Mesodermal cell (in vitro differentiated cells): Measurements from ENCODE around the gene CNGA1.
"Not testable (repeated sequence)": the region's sequence is repeated elsewhere in the genome, so short reads cannot be mapped to it uniquely, and the experiment has no call there.

Experiments
- H3K27ac ChIP-seq: 2 replicates; pipeline ENCODE4 v1.7.0; 2013; ENCODE audit warnings: mild to moderate bottlenecking, low read depth, low read length, moderate library complexity; ENCODE audit not compliant: severe bottlenecking
- H3K36me3 ChIP-seq: 2 replicates; pipeline ENCODE4 v1.7.1; 2013; ENCODE audit warnings: mild to moderate bottlenecking, low read length, moderate library complexity; ENCODE audit not compliant: control insufficient read depth, insufficient read depth
- H3K4me1 ChIP-seq: one replicate; pipeline ENCODE4 v1.7.1; 2013; ENCODE audit warnings: mild to moderate bottlenecking, low read length; ENCODE audit not compliant: insufficient read depth, control insufficient read depth, poor library complexity, severe bottlenecking
- H3K4me3 ChIP-seq: 2 replicates; pipeline ENCODE4 v1.7.0; 2013; ENCODE audit warnings: low read length, control low read depth, mild to moderate bottlenecking; ENCODE audit not compliant: insufficient read depth, poor library complexity, severe bottlenecking; ENCODE audit errors: extremely low read depth
- H3K9me3 ChIP-seq: 2 replicates; pipeline ENCODE4 v1.7.1; 2013; ENCODE audit warnings: mild to moderate bottlenecking, low read length, moderate library complexity; ENCODE audit not compliant: control insufficient read depth
- WGBS, 2 experiments: methylation state at CpG; one replicate each; pipeline ENCODE4 v1.1.5; 2013; ENCODE audit warnings: missing lambda C conversion rate in 2 of 2; ENCODE audit not compliant: insufficient coverage in 2 of 2; 5-methylcytosine and 5-hydroxymethylcytosine counted together

The CNGA1 gene

GRCh38 chr4:48012824-48013223 lies 3.7 kb downstream of the CNGA1 start:
- H3K9me3 ChIP-seq = peaks cover 6% of the 10 kb centered on the region
- no peak overlapping the region for H3K4me3 ChIP-seq
- WGBS, 2 experiments = 80% methylated on average over 1 of the region's 3 CpGs; no CpG with 5 or more reads in 1 of the 2 experiments
- no peaks in the 10 kb centered on the region for H3K36me3 ChIP-seq
- no peaks in the 10 kb centered on the region for H3K4me1 ChIP-seq
- H3K27ac ChIP-seq = no peak overlapping the region

GRCh38 chr4:48011722-48012121 lies 4.8 kb downstream of the CNGA1 start:
- Histone ChIP-seq H3K4me1 (no peaks in the 10 kb centered on the region), H3K9me3 (peaks cover 12% of the 10 kb centered on the region), H3K4me3 (no peak overlapping the region), H3K27ac (no peak overlapping the region), H3K36me3 (no peaks in the 10 kb centered on the region)
- WGBS, 2 experiments = 90 to 100% methylated on average over 2 of the region's 4 CpGs

GRCh38 chr4:48010906-48011305 lies 5.6 kb downstream of the CNGA1 start:
- not testable (repeated sequence) for H3K36me3 ChIP-seq, H3K27ac ChIP-seq, H3K4me3 ChIP-seq, H3K4me1 ChIP-seq
- WGBS, 2 experiments = 75 to 99% methylated on average over 1 to 4 of the region's 6 CpGs
- H3K9me3 ChIP-seq = peaks cover 14% of the 10 kb centered on the region

- H3K27ac ChIP-seq = no peak overlapping the region
- peaks cover 28% of the 10 kb centered on the region for H3K9me3 ChIP-seq
Observed at GRCh38 chr4:48008021-48008596, 8.4 kb downstream of the CNGA1 start.

GRCh38 chr4:48005781-48006180 lies 10.7 kb downstream of the CNGA1 start:
- Histone ChIP-seq H3K4me1 (no peaks in the 10 kb centered on the region), H3K9me3 (peaks cover 28% of the 10 kb centered on the region), H3K27ac (no peak overlapping the region), H3K4me3 (no peak overlapping the region), H3K36me3 (no peaks in the 10 kb centered on the region)
- WGBS, 2 experiments = no CpG with 5 or more reads among the region's 2 CpGs

More at GRCh38 chr4:48008021-48008596, 8.4 kb downstream of the CNGA1 start:
- no peak overlapping the region for H3K4me3 ChIP-seq
- no peaks in the 10 kb centered on the region for H3K36me3 ChIP-seq
- no peaks in the 10 kb centered on the region for H3K4me1 ChIP-seq

GRCh38 chr4:48003568-48003967 lies 12.9 kb downstream of the CNGA1 start:
- WGBS, 2 experiments = 100% methylated on average over 1 of the region's 2 CpGs; no CpG with 5 or more reads in 1 of the 2 experiments
- not testable (repeated sequence) for H3K4me1 ChIP-seq, H3K36me3 ChIP-seq, H3K4me3 ChIP-seq, H3K27ac ChIP-seq
- peaks cover 22% of the 10 kb centered on the region for H3K9me3 ChIP-seq

GRCh38 chr4:48002267-48002666 lies 14.2 kb downstream of the CNGA1 start:
- Histone ChIP-seq H3K4me3 (no peak overlapping the region), H3K36me3 (no peaks in the 10 kb centered on the region), H3K9me3 (peaks cover 17% of the 10 kb centered on the region), H3K4me1 (no peaks in the 10 kb centered on the region), H3K27ac (no peak overlapping the region)
- WGBS, 2 experiments = no CpG with 5 or more reads among the region's 1 CpG

- Histone ChIP-seq H3K27ac (no peak overlapping the region), H3K36me3 (no peaks in the 10 kb centered on the region), H3K4me1 (no peaks in the 10 kb centered on the region), H3K9me3 (no peaks in the 10 kb centered on the region), H3K4me3 (no peak overlapping the region)
- WGBS, 2 experiments = 80 to 83% methylated on average over 1 of the region's 1 CpG
Observed at GRCh38 chr4:47996021-47996420, 20.5 kb downstream of the CNGA1 start.

GRCh38 chr4:47992475-47992874 lies 24.0 kb downstream of the CNGA1 start:
- WGBS, 2 experiments = no CpG with 5 or more reads among the region's 1 CpG
- H3K4me3 ChIP-seq, H3K4me1 ChIP-seq, H3K36me3 ChIP-seq, H3K9me3 ChIP-seq, H3K27ac ChIP-seq: not testable (repeated sequence)

GRCh38 chr4:47990145-47990544 lies 26.3 kb downstream of the CNGA1 start:
- H3K4me3 ChIP-seq = no peak overlapping the region
- no peaks in the 10 kb centered on the region for H3K36me3 ChIP-seq
- H3K9me3 ChIP-seq = no peaks in the 10 kb centered on the region
- H3K4me1 ChIP-seq = no peaks in the 10 kb centered on the region
- H3K27ac ChIP-seq = no peak overlapping the region
- WGBS, 2 experiments = 86 to 92% methylated on average over 3 to 5 of the region's 5 CpGs

GRCh38 chr4:47974566-47974965 lies 41.9 kb downstream of the CNGA1 start:
- Histone ChIP-seq H3K4me3 (no peak overlapping the region), H3K9me3 (no peaks in the 10 kb centered on the region), H3K36me3 (no peaks in the 10 kb centered on the region), H3K4me1 (no peaks in the 10 kb centered on the region), H3K27ac (no peak overlapping the region)
- WGBS, 2 experiments = 100% methylated on average over 1 of the region's 3 CpGs; no CpG with 5 or more reads in 1 of the 2 experiments
